Astrocyte of the spinal cord (primary cell): ENCODE results near the gene BTN3A1.
A peak's percentile ranks its signal among the peaks of the same experiment; 100 is the strongest.

Experiments
- DNase-seq: peaks from one replicate; pipeline ENCODE4 v3.0.0; 2011; ENCODE audit warnings: low read depth, low spot score
- H3K4me3 ChIP-seq: 2 replicates; pipeline ENCODE4 v1.5.1; 2011; ENCODE audit warnings: low read depth, mild to moderate bottlenecking, low read length, moderate library complexity
- CTCF ChIP-seq: IDR thresholded peaks from 2 replicates; pipeline ENCODE4 v1.5.1; 2012; ENCODE audit warnings: low read depth, mild to moderate bottlenecking, low read length, inconsistent platforms
- in situ Hi-C: cut with HindIII; loops from 2 replicates; pipeline ENCODE4 v1.10.0; 2017; ENCODE audit warnings: low sequenced_read_pairs

The BTN3A1 gene

GRCh38 chr6:26360451-26361416, 41.3 kb upstream of the BTN3A1 start:
- no peak for DNase-seq
- in situ Hi-C loops, result no loop called here
- TF ChIP-seq CTCF, result no peak
- no peak overlapping the region for H3K4me3 ChIP-seq

GRCh38 chr6:26361544-26361943, 40.5 kb upstream of the BTN3A1 start:
- DNase-seq, result no peak
- in situ Hi-C loops, result no loop called here
- no peak overlapping the region for H3K4me3 ChIP-seq
- no peak for TF ChIP-seq CTCF

- in situ Hi-C loops, result no loop called here
- DNase-seq, result no peak
- no peak for TF ChIP-seq CTCF
- no peak overlapping the region for H3K4me3 ChIP-seq
Measured at GRCh38 chr6:26362093-26362835, 39.8 kb upstream of the BTN3A1 start.

GRCh38 chr6:26362836-26363220, 39.2 kb upstream of the BTN3A1 start:
- no peak overlapping the region for H3K4me3 ChIP-seq
- DNase-seq, result no peak
- in situ Hi-C loops, result no loop called here
- TF ChIP-seq CTCF, result no peak

- TF ChIP-seq CTCF, result no peak
- DNase-seq, result peak; percentile 14
- in situ Hi-C loops, result no loop called here
- peak overlapping the region; percentile 80 for H3K4me3 ChIP-seq
Measured at GRCh38 chr6:26363882-26364701, 38.0 kb upstream of the BTN3A1 start.

GRCh38 chr6:26365633-26365995, 36.5 kb upstream of the BTN3A1 start:
- DNase-seq, result no peak
- in situ Hi-C loops, result no loop called here
- no peak for TF ChIP-seq CTCF
- peak overlapping the region; percentile 80 for H3K4me3 ChIP-seq
